Body of pancreas (tissue), 4 donors: ENCODE data around the gene ZNF628. TPM values are rescaled to one million over a fixed set of nuclear protein-coding genes. Genes with fewer than 3 reads are reported as not detected.
"Not testable (repeated sequence)": the region's sequence is repeated elsewhere in the genome, so short reads cannot be mapped to it uniquely, and the experiment has no call there.

Source experiments
- ATAC-seq: fragments of 150-250 bp; one replicate; pipeline ENCODE4 v1.9.1; 2016
- DNase-seq, 4 donors: peaks; one replicate each; pipeline ENCODE4 v3.0.0-alpha.2; 2019
- H3K27ac ChIP-seq, 4 donors: fragments of 200-600 bp; sonication (generic); 1 replicate in 3 of 4; 2 replicates in 1 of 4; pipeline versions ENCODE4 v1.5.1 to v1.6.1; 2016 to 2019; ENCODE audit warnings: mild to moderate bottlenecking in 1 of 4, mixed read lengths in 1 of 4, moderate library complexity in 1 of 4
- H3K27me3 ChIP-seq, 2 donors: fragments of 200-600 bp; sonication (generic); one replicate each; pipeline ENCODE4 v1.6.0; 2016; ENCODE audit warnings: mild to moderate bottlenecking in 1 of 2
- H3K36me3 ChIP-seq, 2 donors: fragments of 200-600 bp; sonication (generic); replicated peaks in 1 of 2; 2 replicates each; pipeline ENCODE4 v1.5.1; 2016; ENCODE audit warnings: low read depth in 2 of 2; ENCODE audit not compliant: insufficient read depth in 1 of 2
- H3K4me1 ChIP-seq: fragments of 200-600 bp; sonication (generic); one replicate; pipeline ENCODE4 v1.6.0; 2016
- H3K4me3 ChIP-seq, 2 donors: fragments of 200-600 bp; sonication (generic); 1 replicate in 1 of 2; 2 replicates in 1 of 2; pipeline ENCODE4 v1.5.1; 2016 to 2019
- H3K9me3 ChIP-seq, 3 donors: fragments of 200-600 bp; sonication (generic); 1 replicate in 2 of 3; 2 replicates in 1 of 3; pipeline ENCODE4 v1.5.1; 2016
- CTCF ChIP-seq, 7 experiments: fragments of 450-650 bp in 4 of 7; fragments of 200-600 bp in 3 of 7; sonication (generic) in 3 of 7; IDR thresholded peaks; one replicate each; pipeline ENCODE4 v1.5.1; 2016 to 2019; ENCODE audit warnings: antibody characterized with exemption in 7 of 7
- POLR2A ChIP-seq, 3 donors: fragments of 450-650 bp; IDR thresholded peaks; one replicate each; pipeline ENCODE4 v1.6.1; 2016; ENCODE audit warnings: antibody characterized with exemption in 3 of 3, mild to moderate bottlenecking in 2 of 3
- WGBS, 2 donors: methylation state at CpG; one replicate each; pipeline ENCODE4 v1.1.5; 2017; 5-methylcytosine and 5-hydroxymethylcytosine counted together
- intact Hi-C: fragments of 100-400 bp; cut with DNase I; formaldehyde crosslinking; loops from one replicate; pipeline ENCODE4 v1.15.1; 2023
- total RNA-seq, 2 donors: library from RNA; depleted of rRNA; stranded (reverse); fragments of >200 nt; gene quantifications; one replicate each; pipeline ENCODE4 v1.1.0, GENCODE V29; 2016

Gene ZNF628
- total RNA-seq, 2 donors from 2014 or later: 3.4 to 8.2 TPM

GRCh38 chr19:55447421-55448174 lies 28.8 kb upstream of the ZNF628 start:
- Histone ChIP-seq H3K4me3 (no peak overlapping the region), H3K9me3 (no peaks in the 10 kb centered on the region), H3K27ac (no peak overlapping the region), H3K27me3 (peaks cover 0 to 13% of the 10 kb centered on the region in 2 donors), H3K4me1 (peaks cover 14% of the 10 kb centered on the region), H3K36me3 (no peaks in the 10 kb centered on the region)
- DNase-seq (peak in 1 of 4 donors; percentile 25), ATAC-seq (no peak)
- no peak for TF ChIP-seq POLR2A (IDR thresholded peaks at IDR 0.05)
- no peak for TF ChIP-seq CTCF (IDR thresholded peaks at IDR 0.05)
- intact Hi-C loops: no loop called here
- WGBS, 2 donors: 24 to 37% methylated on average over 7 to 16 of the region's 16 CpGs

GRCh38 chr19:55448175-55448490 lies 28.3 kb upstream of the ZNF628 start:
- H3K36me3 ChIP-seq, H3K9me3 ChIP-seq, H3K4me3 ChIP-seq, H3K27ac ChIP-seq, DNase-seq, intact Hi-C loops, ATAC-seq: not testable (repeated sequence)
- Histone ChIP-seq H3K27me3 (peaks cover 0 to 14% of the 10 kb centered on the region in 2 donors), H3K4me1 (peaks cover 18% of the 10 kb centered on the region)
- WGBS, 2 donors: 77 to 83% methylated on average over 5 of the region's 5 CpGs

DNA sequence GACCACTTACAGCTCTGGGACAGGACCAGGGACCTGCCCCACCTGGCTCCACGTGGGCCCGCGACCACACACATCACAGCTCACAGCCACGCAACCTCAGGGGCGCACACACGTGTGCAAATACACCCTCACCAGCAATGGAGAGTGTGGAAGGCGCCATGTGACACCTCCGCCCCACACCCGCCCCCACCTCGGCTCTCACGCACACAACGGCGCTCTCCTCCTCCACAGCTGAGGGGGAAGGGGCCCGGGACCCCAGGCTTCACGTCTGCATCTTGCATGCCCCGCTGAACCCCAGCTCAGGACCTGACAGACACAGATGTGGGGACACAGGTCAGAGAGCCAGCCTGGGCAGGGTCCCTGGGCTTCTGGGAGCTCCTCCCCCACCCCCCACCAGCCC lies 26.9 kb upstream of the ZNF628 start:
- no peaks in the 10 kb centered on the region for H3K36me3 ChIP-seq
- no peaks in the 10 kb centered on the region for H3K9me3 ChIP-seq
- DNase-seq: no peak
- H3K4me1 ChIP-seq: peaks cover 18% of the 10 kb centered on the region
- 15% methylated on average over 10 of the region's 16 CpGs; no CpG with 5 or more reads in 1 of the 2 donors for WGBS, 2 donors
- no peak overlapping the region for H3K27ac ChIP-seq
- ATAC-seq: no peak
- no peak for TF ChIP-seq POLR2A (IDR thresholded peaks at IDR 0.05)
- TF ChIP-seq CTCF (IDR thresholded peaks at IDR 0.05): no peak
- intact Hi-C loops: no loop called here
- peaks cover 0 to 14% of the 10 kb centered on the region in 2 donors for H3K27me3 ChIP-seq
- no peak overlapping the region for H3K4me3 ChIP-seq

DNA sequence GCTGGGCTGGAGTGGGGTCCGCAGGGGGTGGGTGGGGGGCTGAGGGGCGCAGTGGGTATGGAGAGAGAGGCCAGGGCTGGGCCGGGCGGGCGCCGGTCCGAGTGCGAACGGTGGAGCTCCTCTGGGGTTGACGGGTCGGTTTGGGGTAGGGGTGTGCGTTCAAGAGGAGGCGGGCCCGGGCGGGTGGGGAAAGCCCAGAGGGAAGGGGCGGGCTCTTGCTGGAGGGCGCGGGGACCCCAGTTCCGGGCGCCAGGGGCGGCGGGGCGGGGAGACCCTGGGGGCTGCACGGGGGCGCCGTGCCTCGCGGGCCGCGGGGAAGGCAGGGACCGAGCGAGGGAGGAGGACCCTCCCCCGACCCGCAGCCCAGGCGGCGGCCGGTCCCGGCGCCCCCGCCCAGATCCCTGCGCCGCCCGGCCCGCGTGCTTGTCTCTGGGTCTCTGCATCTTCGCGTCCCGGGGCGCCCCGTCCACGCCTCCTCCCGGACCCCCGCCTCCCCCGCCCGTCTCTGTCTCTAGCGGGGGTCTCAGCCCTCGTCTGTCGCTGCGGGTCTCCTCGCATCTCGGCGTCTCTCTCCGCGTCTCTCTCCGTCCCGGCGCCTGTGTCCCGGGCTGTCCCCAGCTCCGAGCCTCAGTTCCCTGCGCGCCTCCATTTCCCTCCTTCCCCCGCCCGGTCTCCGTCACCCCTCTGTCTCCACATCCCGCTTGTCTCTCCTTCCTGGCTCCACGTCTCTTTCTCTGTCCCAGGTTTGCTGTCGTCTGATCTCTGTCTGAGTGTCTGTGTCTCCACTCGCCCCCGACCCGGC lies 25.1 kb upstream of the ZNF628 start:
- intact Hi-C loops: no loop called here
- H3K4me1 ChIP-seq: peaks cover 18% of the 10 kb centered on the region
- no peak for TF ChIP-seq CTCF (IDR thresholded peaks at IDR 0.05)
- TF ChIP-seq POLR2A (IDR thresholded peaks at IDR 0.05): no peak
- 2 to 6% methylated on average over 17 to 65 of the region's 80 CpGs for WGBS, 2 donors
- no peak overlapping the region for H3K4me3 ChIP-seq
- peaks cover 0 to 14% of the 10 kb centered on the region in 2 donors for H3K27me3 ChIP-seq
- no peaks in the 10 kb centered on the region for H3K9me3 ChIP-seq
- H3K36me3 ChIP-seq: no peaks in the 10 kb centered on the region
- ATAC-seq (no peak), DNase-seq (no peak)
- no peak overlapping the region for H3K27ac ChIP-seq

- no peak for ATAC-seq
- Histone ChIP-seq H3K36me3 (no peaks in the 10 kb centered on the region), H3K27ac (no peak overlapping the region), H3K27me3 (peaks cover 0 to 14% of the 10 kb centered on the region in 2 donors), H3K9me3 (no peaks in the 10 kb centered on the region), H3K4me1 (peaks cover 18% of the 10 kb centered on the region), H3K4me3 (no peak overlapping the region)
- intact Hi-C loops: no loop called here
- no peak for DNase-seq
- WGBS, 2 donors: 6 to 20% methylated on average over 25 to 37 of the region's 57 CpGs
- TF ChIP-seq POLR2A (IDR thresholded peaks at IDR 0.05): no peak
These were observed 24.3 kb upstream of the ZNF628 start for GRCh38 chr19:55451965-55452748.
